A549 (cell line): ENCODE measurements around the gene ARHGEF16.

ENCODE experiments used
- CTCF ChIP-seq: fragments of >200 bp; sonication (Bioruptor Twin); formaldehyde crosslinking; IDR thresholded peaks from 3 replicates; pipeline ENCODE4 v1.5.1; 2016
- EP300 ChIP-seq, 2 experiments: fragments of >200 bp; sonication (Bioruptor Twin); formaldehyde crosslinking; IDR thresholded peaks; 2 replicates in 1 of 2; 3 replicates in 1 of 2; pipeline ENCODE4 v1.6.1; 2016 to 2017
- POLR2A ChIP-seq: IDR thresholded peaks from 2 replicates; pipeline ENCODE4 v1.6.1; 2012; ENCODE audit warnings: mild to moderate bottlenecking, low read length
- POLR2AphosphoS2 ChIP-seq: conservative IDR thresholded peaks from 2 replicates; pipeline ENCODE4 v1.6.1; 2012; ENCODE audit warnings: low read length, improper control_type of control experiment, inconsistent platforms
- REST ChIP-seq: fragments of 200-600 bp; sonication (generic); IDR thresholded peaks from 2 replicates; pipeline ENCODE4 v1.6.1; 2016; ENCODE audit warnings: antibody characterized with exemption, mild to moderate bottlenecking, moderate library complexity
- TF ChIP-seq, protein P1 (sequence below): fragments of 150-350 bp; IDR thresholded peaks from 2 replicates; pipeline ENCODE4 v1.6.1; 2014; ENCODE audit warnings: low read depth, mild to moderate bottlenecking, low read length

GRCh38 chr1:3452866-3453175 lies 1.6 kb upstream of the ARHGEF16 start:
- TF ChIP-seq POLR2A (no peak), EP300 (IDR thresholded peaks at IDR 0.05) (no peak), REST (no peak), POLR2AphosphoS2 (no peak), CTCF (no peak)
- TF ChIP-seq, protein P1, sequence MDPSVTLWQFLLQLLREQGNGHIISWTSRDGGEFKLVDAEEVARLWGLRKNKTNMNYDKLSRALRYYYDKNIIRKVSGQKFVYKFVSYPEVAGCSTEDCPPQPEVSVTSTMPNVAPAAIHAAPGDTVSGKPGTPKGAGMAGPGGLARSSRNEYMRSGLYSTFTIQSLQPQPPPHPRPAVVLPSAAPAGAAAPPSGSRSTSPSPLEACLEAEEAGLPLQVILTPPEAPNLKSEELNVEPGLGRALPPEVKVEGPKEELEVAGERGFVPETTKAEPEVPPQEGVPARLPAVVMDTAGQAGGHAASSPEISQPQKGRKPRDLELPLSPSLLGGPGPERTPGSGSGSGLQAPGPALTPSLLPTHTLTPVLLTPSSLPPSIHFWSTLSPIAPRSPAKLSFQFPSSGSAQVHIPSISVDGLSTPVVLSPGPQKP: no peak
